Gastroesophageal sphincter (tissue), 4 donors: ENCODE results near the gene SLC29A3. TPM values are rescaled to one million over a fixed set of nuclear protein-coding genes. Genes with fewer than 3 reads are reported as not detected.

ENCODE experiments used
- ATAC-seq: fragments of 150-250 bp; one replicate; pipeline ENCODE4 v1.9.1; 2016; ENCODE audit warnings: mild to moderate bottlenecking, moderate library complexity
- H3K27ac ChIP-seq, 4 donors: fragments of 200-600 bp; sonication (generic) in 3 of 4; 1 replicate in 3 of 4; 2 replicates in 1 of 4; pipeline ENCODE4 v1.5.1; 2016 to 2019
- H3K27me3 ChIP-seq: fragments of 200-600 bp; sonication (generic); one replicate; pipeline ENCODE4 v1.5.1; 2019
- H3K36me3 ChIP-seq, 2 donors: fragments of 200-600 bp; sonication (generic); one replicate each; pipeline ENCODE4 v1.5.1; 2019; ENCODE audit warnings: control low read depth in 1 of 2
- H3K4me1 ChIP-seq, 3 donors: fragments of 200-600 bp; sonication (generic); 1 replicate in 2 of 3; 2 replicates in 1 of 3; pipeline ENCODE4 v1.5.1; 2016 to 2019; ENCODE audit warnings: control low read depth in 2 of 3
- H3K4me3 ChIP-seq, 2 donors: fragments of 200-600 bp; sonication (generic); one replicate each; pipeline ENCODE4 v1.5.1; 2019; ENCODE audit warnings: mild to moderate bottlenecking in 1 of 2, moderate library complexity in 1 of 2
- H3K9me3 ChIP-seq, 3 donors: fragments of 200-600 bp; sonication (generic); one replicate each; pipeline ENCODE4 v1.5.1; 2017 to 2019; ENCODE audit warnings: control low read depth in 2 of 3
- CTCF ChIP-seq, 4 experiments: fragments of 200-600 bp in 2 of 4; fragments of 450-650 bp in 2 of 4; sonication (generic) in 1 of 4; IDR thresholded peaks; one replicate each; pipeline ENCODE4 v1.5.1; 2017 to 2019; ENCODE audit warnings: antibody characterized with exemption in 4 of 4, mild to moderate bottlenecking in 2 of 4, moderate library complexity in 2 of 4
- EP300 ChIP-seq: sonication (generic); formaldehyde crosslinking; IDR thresholded peaks from one replicate; pipeline ENCODE4 v1.6.1; 2017; ENCODE audit warnings: antibody characterized with exemption, mild to moderate bottlenecking
- POLR2A ChIP-seq, 2 donors: fragments of 450-650 bp; IDR thresholded peaks; one replicate each; pipeline ENCODE4 v1.6.1; 2017; ENCODE audit warnings: antibody characterized with exemption in 2 of 2, mild to moderate bottlenecking in 2 of 2, moderate library complexity in 1 of 2
- POLR2AphosphoS5 ChIP-seq: sonication (generic); formaldehyde crosslinking; IDR thresholded peaks from one replicate; pipeline ENCODE4 v1.6.1; 2017; ENCODE audit warnings: antibody characterized with exemption
- WGBS, 2 donors: methylation state at CpG; one replicate each; pipeline ENCODE4 v1.1.5; 2018; ENCODE audit warnings: low coverage in 1 of 2; 5-methylcytosine and 5-hydroxymethylcytosine counted together
- total RNA-seq, 4 donors: library from RNA; depleted of rRNA; stranded (reverse); fragments of >200 nt; gene quantifications; one replicate each; pipeline ENCODE4 v1.1.0, GENCODE V29; 2016

The SLC29A3 gene
- total RNA-seq, 4 donors from 2014 or later: 3.3 to 9.8 (median 4.9) TPM

- no peak for TF ChIP-seq CTCF (IDR thresholded peaks at IDR 0.05)
- no peak for TF ChIP-seq POLR2AphosphoS5
- TF ChIP-seq POLR2A (IDR thresholded peaks at IDR 0.05): no peak
- TF ChIP-seq EP300: no peak
- Histone ChIP-seq H3K4me3 (no peak overlapping the region), H3K27ac (no peak overlapping the region), H3K27me3 (peaks cover 17% of the 10 kb centered on the region), H3K9me3 (no peaks in the 10 kb centered on the region), H3K36me3 (no peaks in the 10 kb centered on the region), H3K4me1 (no peaks in the 10 kb centered on the region)
- 63 to 80% methylated on average over 3 to 6 of the region's 14 CpGs for WGBS, 2 donors
- ATAC-seq: no peak
These were observed 70.9 kb downstream of the SLC29A3 start for GRCh38 chr10:71389768-71390460.

GRCh38 chr10:71390461-71390835 is 71.4 kb downstream of the SLC29A3 start:
- ATAC-seq: no peak

GRCh38 chr10:71390921-71391690 is 72.0 kb downstream of the SLC29A3 start:
- peaks cover 0 to 3% (median 0%) of the 10 kb centered on the region in 3 donors for H3K4me1 ChIP-seq
- no peaks in the 10 kb centered on the region for H3K36me3 ChIP-seq
- TF ChIP-seq POLR2AphosphoS5 (no peak), EP300 (no peak), POLR2A (IDR thresholded peaks at IDR 0.05) (no peak), CTCF (IDR thresholded peaks at IDR 0.05) (no peak)
- H3K9me3 ChIP-seq: no peaks in the 10 kb centered on the region
- peaks cover 17% of the 10 kb centered on the region for H3K27me3 ChIP-seq
- no peak for ATAC-seq
- H3K4me3 ChIP-seq: no peak overlapping the region
- H3K27ac ChIP-seq: no peak overlapping the region
- 75% methylated on average over 2 of the region's 3 CpGs for WGBS, 2 donors

More at GRCh38 chr10:71390461-71390835, 71.4 kb downstream of the SLC29A3 start:
- H3K4me1 ChIP-seq: no peaks in the 10 kb centered on the region
- H3K27ac ChIP-seq: no peak overlapping the region
- WGBS, 2 donors: 20 to 22% methylated on average over 1 of the region's 10 CpGs
- H3K27me3 ChIP-seq: peaks cover 17% of the 10 kb centered on the region
- H3K36me3 ChIP-seq: no peaks in the 10 kb centered on the region
- TF ChIP-seq POLR2AphosphoS5 (no peak), EP300 (no peak), POLR2A (IDR thresholded peaks at IDR 0.05) (no peak), CTCF (IDR thresholded peaks at IDR 0.05) (no peak)
- no peak overlapping the region for H3K4me3 ChIP-seq
- no peaks in the 10 kb centered on the region for H3K9me3 ChIP-seq

- WGBS, 2 donors: 70 to 100% methylated on average over 3 to 4 of the region's 5 CpGs
- ATAC-seq: no peak
- TF ChIP-seq CTCF (IDR thresholded peaks at IDR 0.05): no peak
- TF ChIP-seq EP300: no peak
- no peak for TF ChIP-seq POLR2A (IDR thresholded peaks at IDR 0.05)
- no peak for TF ChIP-seq POLR2AphosphoS5
These were observed 72.6 kb downstream of the SLC29A3 start for GRCh38 chr10:71391701-71392100.

More at GRCh38 chr10:71391701-71392100, 72.6 kb downstream of the SLC29A3 start:
- Histone ChIP-seq H3K27me3 (peaks cover 17% of the 10 kb centered on the region), H3K4me3 (no peak overlapping the region), H3K27ac (no peak overlapping the region), H3K36me3 (no peaks in the 10 kb centered on the region), H3K4me1 (peaks cover 0 to 8% (median 0%) of the 10 kb centered on the region in 3 donors), H3K9me3 (no peaks in the 10 kb centered on the region)
